ENCODE measurements around the gene RAB37. TPM values are rescaled to one million over a fixed set of nuclear protein-coding genes. Genes with fewer than 3 reads are reported as not detected.

The RAB37 gene
- total and polyA plus RNA-seq, 2 of the 13 experiments (the other 11 are each of a cell fraction or from before 2014, with no cell fraction given), result 0.91 to 3.7 TPM

- TF ChIP-seq FUBP1 (CRISPR knock-in tag; IDR thresholded peaks at IDR 0.05; ENCODE audit: borderline replicate concordance) (0 out of 2 replicates have a peak, but pooled peaks have one; percentile 37), PBX3 (CRISPR knock-in tag; IDR thresholded peaks at IDR 0.05; ENCODE audit: borderline replicate concordance) (no peak), FOXP1 (IDR thresholded peaks at IDR 0.05) (no peak), FOXP1 (CRISPR knock-in tag; IDR thresholded peaks at IDR 0.05) (no peak), FLYWCH1 (CRISPR knock-in tag; IDR thresholded peaks at IDR 0.05) (no peak), ZNF24 (IDR thresholded peaks at IDR 0.05) (0 out of 2 replicates have a peak, but pooled peaks have one; percentile 50), CHD4 (IDR thresholded peaks at IDR 0.05; ENCODE audit: borderline replicate concordance, low read length) (no peak), ZNF556 (CRISPR knock-in tag; IDR thresholded peaks at IDR 0.05; ENCODE audit: borderline replicate concordance) (peak; percentile 65; the same call in 1 of the 2 replicates), ZSCAN31 (CRISPR knock-in tag; IDR thresholded peaks at IDR 0.05; ENCODE audit: low read depth) (0 out of 2 replicates have a peak, but pooled peaks have one; percentile 31), ZNF629 (CRISPR knock-in tag; conservative IDR thresholded peaks at IDR 0.05) (0 out of 2 replicates have a peak, but pooled peaks have one; percentile 18), GTF2F1 (IDR thresholded peaks at IDR 0.05; ENCODE audit: low read length) (no peak), ZNF224 (CRISPR knock-in tag; IDR thresholded peaks at IDR 0.05) (no peak), NCOA1 (CRISPR knock-in tag; IDR thresholded peaks at IDR 0.05) (peak; percentile 29; the same call in 1 of the 2 replicates), CBX2 (IDR thresholded peaks at IDR 0.05; ENCODE audit: low read depth, low read length) (no peak), CBX2 (CRISPR knock-in tag; IDR thresholded peaks at IDR 0.05; ENCODE audit: low read depth) (no peak), ZUFSP (CRISPR knock-in tag; IDR thresholded peaks at IDR 0.05; ENCODE audit: borderline replicate concordance) (no peak), ZNF652 (CRISPR knock-in tag; IDR thresholded peaks at IDR 0.05; ENCODE audit: borderline replicate concordance, low read depth) (peak; percentile 55; the same call in 1 of the 2 replicates), ZFP37 (CRISPR knock-in tag; IDR thresholded peaks at IDR 0.05; ENCODE audit: borderline replicate concordance) (peak; percentile 74; the same call in 1 of the 2 replicates), GFI1 (CRISPR knock-in tag; IDR thresholded peaks at IDR 0.05; ENCODE audit: borderline replicate concordance) (0 out of 2 replicates have a peak, but pooled peaks have one; percentile 12), THAP7 (CRISPR knock-in tag; IDR thresholded peaks at IDR 0.05) (no peak), ADNP (CRISPR knock-in tag; IDR thresholded peaks at IDR 0.05) (no peak), RELA (CRISPR knock-in tag; IDR thresholded peaks at IDR 0.05) (0 out of 2 replicates have a peak, but pooled peaks have one; percentile 27), SRY (CRISPR knock-in tag; IDR thresholded peaks at IDR 0.05) (no peak), AHR (CRISPR knock-in tag; IDR thresholded peaks at IDR 0.05) (peak; percentile 68; the same call in 1 of the 2 replicates), MAZ (IDR thresholded peaks at IDR 0.05; ENCODE audit: borderline replicate concordance, low read depth, low read length) (peak; percentile 76), MAZ (CRISPR knock-in tag; IDR thresholded peaks at IDR 0.05; ENCODE audit: low read depth) (peak; percentile 79; the same call in 1 of the 2 replicates)
These were observed 7.9 kb downstream of the RAB37 start (continued) for GRCh38 chr17:74744714-74745547.

Measured in HepG2 (cell line).